ENCODE results near the gene SERINC1. TPM values are rescaled to one million over a fixed set of nuclear protein-coding genes. Genes with fewer than 3 reads are reported as not detected.
"Not testable (repeated sequence)": the region's sequence is repeated elsewhere in the genome, so short reads cannot be mapped to it uniquely, and the experiment has no call there.

SERINC1 gene
- polyA plus RNA-seq, result 100 to 1,000 TPM in 2 of 3 donors, 10 to 100 TPM in 1; 61.0 to 164 (median 156) TPM

DNA sequence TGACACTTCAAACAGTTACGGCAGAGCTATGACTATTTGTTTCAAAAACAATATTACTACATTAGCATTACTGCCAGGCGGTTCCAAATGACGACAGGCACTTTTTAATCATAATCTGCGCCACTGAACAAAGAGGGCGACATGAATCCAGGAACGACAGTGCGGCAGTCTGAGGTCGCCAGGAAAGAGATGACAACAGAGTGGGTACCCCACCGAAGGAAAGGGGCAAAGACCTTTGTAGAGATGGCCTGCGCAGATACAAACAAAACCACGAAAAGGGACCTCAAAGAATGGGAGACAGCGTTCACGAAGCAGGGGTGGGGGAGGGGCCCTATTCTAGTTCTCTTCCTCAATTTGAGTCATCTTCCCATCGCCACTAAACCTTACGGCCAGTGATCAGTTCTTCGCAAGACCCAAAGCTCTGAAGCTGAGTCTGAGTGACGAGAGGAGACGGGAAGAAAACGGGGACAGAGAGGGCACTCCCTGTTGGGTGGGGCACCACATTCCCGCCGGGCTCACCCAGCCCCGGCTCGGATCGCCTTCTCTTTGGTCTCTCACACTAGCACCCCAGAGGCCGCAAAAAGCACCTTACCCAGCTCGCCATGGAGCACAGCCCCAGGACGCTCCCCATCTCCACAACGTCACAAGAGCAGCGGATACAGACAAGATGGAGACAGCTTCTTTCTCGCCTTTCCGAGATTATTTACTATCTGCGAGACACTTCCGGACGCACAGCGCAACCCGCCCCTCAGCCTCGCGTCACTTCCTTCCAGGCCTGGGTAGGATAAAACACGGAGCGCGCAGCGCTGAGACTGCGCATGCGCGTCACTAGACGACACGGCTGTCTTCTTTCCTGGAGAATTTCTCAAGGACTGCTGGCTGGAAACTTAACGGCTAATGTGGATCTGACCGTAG lies at the start of gene SERINC1:
Gene SERINC1 (minus strand): TSS at position 701 of the 915 bp plus-strand sequence. CDS start 70 bp downstream, at position 631.
- 0% methylated on average over 49 of the region's 49 CpGs for WGBS, 3 donors

DNA sequence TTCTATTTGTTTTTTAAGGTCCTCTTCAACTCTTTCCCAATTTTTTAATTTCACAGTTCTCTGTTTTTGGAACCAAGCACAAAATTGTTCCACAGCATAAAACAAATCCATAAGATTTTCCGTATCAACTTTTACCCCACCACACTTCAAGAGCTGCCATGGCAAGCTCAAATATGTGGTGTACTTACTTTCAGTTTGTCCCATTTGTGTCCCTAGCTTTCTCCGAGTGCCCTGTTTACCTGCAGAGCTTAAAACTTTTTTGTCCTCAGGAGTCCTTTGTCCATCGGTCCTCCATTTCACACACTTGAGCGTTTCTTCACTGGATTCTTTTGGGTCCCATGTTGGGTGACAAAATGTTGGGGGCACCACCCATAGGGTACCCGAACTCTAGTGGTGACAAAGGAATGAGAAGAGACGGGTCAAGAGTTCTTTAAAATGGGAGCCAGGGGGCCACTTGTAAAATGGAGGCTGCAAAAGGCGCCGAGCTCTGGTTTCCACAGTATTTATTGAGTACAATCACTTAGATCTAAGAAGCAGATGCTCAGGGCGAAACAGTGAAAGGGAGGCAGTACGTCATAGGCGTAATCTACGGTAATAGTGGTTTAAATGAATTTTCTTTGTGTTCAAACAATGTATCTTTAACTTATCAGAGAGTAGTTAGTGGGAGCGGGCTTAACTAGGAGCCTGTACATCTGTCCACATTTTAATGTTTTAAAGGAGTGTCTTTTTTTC lies 39.8 kb upstream of the SERINC1 start:
- no peak overlapping the region for H3K27ac ChIP-seq (ENCODE audit: low read depth, low read length)
- WGBS, 3 donors, result 86 to 91% (median 90%) methylated on average over 13 of the region's 13 CpGs

More for the DNA sequence above, at the start of gene SERINC1:
- H3K27ac ChIP-seq (ENCODE audit: low read depth, low read length), result peak within 1 kb of the TSS; percentile 75

DNA sequence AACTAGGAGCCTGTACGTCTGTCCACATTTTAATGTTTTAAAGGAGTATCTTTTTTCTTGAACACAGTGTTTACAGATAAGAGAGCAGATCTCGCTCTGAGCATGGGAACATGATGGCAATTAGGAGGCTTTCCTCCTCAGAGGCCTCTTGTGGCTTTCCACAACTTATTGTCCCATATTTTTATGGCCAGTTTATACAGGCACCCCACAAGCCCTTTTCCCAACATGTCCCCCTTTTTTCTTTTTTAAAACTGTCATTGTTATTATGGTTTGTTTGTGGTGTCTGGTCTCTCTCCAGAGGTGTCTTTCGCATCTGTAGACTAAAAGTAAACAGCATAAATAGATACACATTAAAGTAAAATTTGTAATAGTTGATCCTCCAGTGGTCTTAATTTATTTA lies 33.6 kb upstream of the SERINC1 start:
- H3K27ac ChIP-seq (ENCODE audit: low read depth, low read length), result not testable (repeated sequence)
- 65 to 82% (median 81%) methylated on average over 3 of the region's 3 CpGs for WGBS, 3 donors

DNA sequence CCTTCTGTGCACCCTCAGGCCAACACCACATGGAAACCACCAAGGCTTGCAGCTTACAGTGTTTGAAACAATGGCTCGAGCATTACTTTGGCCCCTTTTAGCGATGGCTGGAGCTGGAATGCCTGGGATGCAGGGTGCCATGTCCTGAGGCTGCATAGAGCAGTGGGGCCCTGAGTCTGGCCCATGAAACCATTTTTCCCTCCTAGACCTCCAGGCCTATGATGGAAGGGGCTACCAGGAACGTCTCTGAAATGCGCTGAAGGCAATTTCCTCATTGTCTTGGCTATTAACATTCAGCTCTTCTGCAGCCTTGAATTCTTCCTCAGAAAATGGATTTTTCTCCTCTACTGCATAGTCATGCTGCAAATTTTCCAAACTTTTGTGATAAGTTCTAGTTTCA lies 29.9 kb upstream of the SERINC1 start:
- WGBS, 3 donors, result 91 to 96% (median 95%) methylated on average over 4 of the region's 4 CpGs
- H3K27ac ChIP-seq (ENCODE audit: low read depth, low read length), result no peak overlapping the region

DNA sequence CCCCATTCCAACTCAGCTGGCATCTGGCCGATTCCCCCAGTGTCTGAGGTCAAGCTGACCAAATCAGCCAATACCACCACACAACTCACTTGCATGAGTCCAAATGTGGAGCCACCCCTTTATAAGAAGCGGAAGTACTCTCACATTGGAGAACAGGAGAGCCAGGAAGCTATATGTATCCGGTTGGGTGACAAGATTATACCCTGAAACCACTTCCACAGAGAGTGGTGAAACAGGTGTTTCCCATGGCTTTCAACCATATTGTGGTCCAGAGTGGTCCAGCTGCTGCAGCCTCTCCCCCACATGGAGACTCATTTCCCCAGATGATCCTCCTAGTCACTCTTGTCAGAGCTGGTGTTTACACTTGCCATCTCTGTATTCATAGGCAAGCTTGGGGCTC lies 24.0 kb upstream of the SERINC1 start:
- WGBS, 3 donors, result 59 to 87% (median 64%) methylated on average over 3 of the region's 3 CpGs
- no peak overlapping the region for H3K27ac ChIP-seq (ENCODE audit: low read depth, low read length)

DNA sequence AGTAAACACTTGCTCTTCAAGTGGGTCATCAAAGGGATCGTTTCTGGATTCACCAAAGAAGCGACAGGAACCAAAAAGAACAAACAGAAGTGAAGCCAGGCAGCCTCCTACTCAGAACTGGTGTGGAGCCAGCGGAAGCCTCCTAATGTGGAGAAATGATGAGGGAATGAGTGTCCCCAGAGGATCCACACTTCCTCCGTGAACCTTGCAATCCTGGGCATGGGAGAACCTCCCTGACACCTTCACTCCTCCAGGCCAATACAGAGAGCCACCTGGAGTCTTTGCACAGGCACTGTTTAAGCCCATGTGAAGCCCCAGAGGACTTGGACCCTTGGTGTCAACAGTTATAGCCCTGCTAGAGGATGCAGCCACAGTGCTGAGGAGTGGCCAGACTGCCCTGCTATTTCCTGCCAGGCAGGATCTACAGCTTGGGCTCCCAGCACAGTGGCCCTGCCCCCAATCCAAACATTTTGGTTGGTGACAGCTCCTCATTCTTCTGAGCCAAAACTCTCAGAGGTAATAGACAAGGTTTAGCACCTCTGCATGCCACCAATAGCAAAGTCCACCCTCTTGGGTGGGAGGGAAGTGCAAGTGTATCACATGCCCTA lies 23.2 kb upstream of the SERINC1 start:
- H3K27ac ChIP-seq (ENCODE audit: low read depth, low read length), result no peak overlapping the region
- 84 to 89% (median 85%) methylated on average over 4 of the region's 4 CpGs for WGBS, 3 donors

DNA sequence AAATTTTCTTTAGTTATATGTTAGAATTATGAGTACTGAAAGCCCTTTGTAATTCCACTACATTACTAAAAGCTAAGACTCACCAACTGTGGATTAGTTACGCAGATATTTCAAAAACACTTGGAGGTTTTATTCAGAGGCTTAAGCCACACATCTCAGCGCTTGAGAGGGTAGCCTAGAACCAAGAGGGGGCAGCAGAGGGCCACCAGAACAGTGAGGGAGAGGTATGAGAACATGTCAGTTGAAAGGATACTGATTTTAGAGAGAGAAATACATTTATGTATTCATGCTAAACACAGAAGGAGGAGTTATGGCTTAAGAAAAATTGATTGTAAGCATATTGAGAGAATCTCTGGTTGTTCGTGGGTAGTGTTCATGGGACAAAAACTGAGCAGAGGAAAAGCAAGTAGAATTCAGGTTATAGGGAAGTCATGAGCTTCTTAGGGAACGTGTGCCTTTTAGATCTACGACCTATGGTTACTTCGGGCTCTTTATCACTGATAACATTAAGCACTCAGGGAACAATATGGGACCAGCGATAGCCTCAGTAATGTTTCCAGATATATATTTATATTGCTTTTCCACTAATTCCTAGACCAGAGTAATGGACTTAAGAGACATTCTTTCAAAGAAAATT lies 20.4 kb upstream of the SERINC1 start:
- no peak overlapping the region for H3K27ac ChIP-seq (ENCODE audit: low read depth, low read length)
- 20 to 28% (median 22%) methylated on average over 7 of the region's 7 CpGs for WGBS, 3 donors

DNA sequence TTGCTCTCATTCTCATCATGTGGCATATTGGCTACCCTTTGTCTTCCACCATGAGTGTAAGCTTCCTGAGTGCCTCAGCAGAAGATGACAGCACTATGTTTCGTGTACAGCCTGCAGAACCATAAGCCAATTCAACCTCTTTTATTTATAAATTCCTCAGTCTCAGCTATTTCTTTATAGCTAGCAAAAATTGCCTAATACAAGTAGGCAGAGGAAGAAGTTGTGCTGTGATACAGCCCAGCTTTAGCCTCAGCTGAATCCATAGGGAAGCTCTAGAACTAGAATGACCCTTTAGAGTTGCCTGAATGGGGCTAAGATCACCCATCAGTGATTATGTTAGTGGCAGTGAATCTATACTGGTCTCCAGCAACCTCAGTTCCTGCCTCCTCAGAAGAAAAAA lies 19.0 kb upstream of the SERINC1 start:
- 72 to 86% (median 81%) methylated on average over 1 of the region's 1 CpG for WGBS, 3 donors
- no peak overlapping the region for H3K27ac ChIP-seq (ENCODE audit: low read depth, low read length)

DNA sequence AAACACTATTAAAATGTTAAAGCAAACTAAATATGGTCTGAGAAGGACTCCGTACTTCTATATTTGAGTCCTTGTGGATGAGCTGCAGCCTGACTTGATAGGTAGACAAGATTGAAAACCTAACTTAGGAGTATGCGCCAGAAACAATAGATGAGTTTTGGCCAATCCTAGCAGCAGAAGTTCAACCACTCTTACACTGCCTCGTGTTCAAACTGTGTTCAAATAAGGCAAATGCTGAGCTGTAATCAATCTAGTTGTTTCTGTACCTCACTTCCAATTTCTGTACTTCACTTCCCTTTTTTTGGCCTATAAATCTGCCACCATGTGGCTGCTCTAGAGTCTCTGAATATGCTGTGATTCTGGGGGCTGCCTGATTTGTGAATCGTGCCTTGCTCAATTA lies 13.2 kb upstream of the SERINC1 start:
- H3K27ac ChIP-seq (ENCODE audit: low read depth, low read length), result no peak overlapping the region
- 50 to 77% (median 63%) methylated on average over 4 of the region's 4 CpGs for WGBS, 3 donors

DNA sequence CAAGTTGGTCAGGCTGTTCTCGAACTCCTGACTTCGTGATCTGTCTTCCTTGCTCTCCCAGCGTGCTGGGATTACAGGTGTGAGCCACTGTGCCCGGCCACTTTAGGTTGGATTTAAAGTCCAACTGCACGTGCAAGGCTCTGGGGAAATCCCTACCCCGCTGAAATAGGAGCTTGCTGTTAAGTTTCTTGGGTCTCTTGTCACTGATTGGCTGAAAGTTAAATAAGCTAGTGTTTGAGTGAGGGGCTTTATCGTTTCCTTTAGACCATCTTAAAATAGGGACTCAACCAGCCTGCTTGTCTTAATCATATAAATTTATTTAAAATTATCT lies 11.1 kb upstream of the SERINC1 start:
- WGBS, 3 donors, result 68 to 88% (median 72%) methylated on average over 7 of the region's 7 CpGs
- no peak overlapping the region for H3K27ac ChIP-seq (ENCODE audit: low read depth, low read length)

DNA sequence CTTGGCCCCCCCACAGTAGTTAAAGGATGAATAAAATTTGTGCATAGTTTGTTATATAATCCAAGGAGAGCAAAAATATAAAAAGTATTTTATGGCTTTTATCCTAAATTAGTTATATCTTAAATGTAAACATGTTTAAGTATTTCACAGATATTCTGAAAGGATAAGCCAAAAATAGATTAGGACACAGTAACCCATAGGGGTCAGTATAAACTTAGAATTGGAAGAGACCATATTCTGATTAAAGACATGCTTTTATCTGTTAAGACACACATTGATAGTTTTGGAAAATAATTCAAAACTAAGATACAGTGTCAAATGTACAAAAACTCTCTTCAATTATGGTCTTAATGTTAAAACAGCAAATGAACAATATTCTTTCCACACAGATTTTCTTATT lies 4.5 kb upstream of the SERINC1 start:
- no peak overlapping the region for H3K27ac ChIP-seq (ENCODE audit: low read depth, low read length)

DNA sequence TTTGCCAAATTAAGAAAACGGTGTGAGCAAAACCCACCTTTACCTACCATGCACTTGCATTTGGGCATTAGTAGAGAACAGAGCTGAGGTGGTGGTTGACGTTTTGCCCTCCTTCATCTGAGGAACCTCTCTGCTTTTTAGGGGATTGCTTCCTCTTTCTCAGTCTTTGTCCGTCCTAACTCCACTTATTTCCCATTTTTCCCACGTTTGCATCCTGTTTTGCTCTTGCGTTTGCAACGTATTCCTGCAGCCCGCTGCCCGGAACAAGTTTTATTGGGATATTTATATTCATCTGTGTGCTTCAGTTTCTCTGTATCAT lies 374 bp upstream of the SERINC1 start:
- H3K27ac ChIP-seq (ENCODE audit: low read depth, low read length), result no peak overlapping the region
- WGBS, 3 donors, result 0 to 4% (median 2%) methylated on average over 8 of the region's 8 CpGs

DNA sequence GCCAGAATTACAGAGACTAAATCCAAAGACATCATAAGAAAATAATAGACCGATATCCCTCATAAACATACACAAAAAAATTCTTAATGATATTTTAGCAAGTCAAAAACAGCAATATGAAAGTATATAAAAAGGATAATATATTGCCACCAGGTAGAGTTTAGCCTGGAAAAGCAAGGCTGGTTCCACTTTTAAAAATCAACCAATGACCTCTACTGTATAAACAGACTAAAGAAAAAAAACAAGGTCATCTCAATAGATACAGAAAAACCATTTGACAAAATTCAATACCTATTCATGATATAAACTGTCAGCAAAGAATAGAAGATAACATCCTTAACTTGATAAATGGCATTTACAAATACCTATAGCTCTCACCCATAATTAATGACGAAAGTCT lies 9.7 kb downstream of the SERINC1 start:
- H3K27ac ChIP-seq (ENCODE audit: low read depth, low read length), result no peak overlapping the region
- WGBS, 3 donors, result 65 to 95% (median 93%) methylated on average over 2 of the region's 2 CpGs

DNA sequence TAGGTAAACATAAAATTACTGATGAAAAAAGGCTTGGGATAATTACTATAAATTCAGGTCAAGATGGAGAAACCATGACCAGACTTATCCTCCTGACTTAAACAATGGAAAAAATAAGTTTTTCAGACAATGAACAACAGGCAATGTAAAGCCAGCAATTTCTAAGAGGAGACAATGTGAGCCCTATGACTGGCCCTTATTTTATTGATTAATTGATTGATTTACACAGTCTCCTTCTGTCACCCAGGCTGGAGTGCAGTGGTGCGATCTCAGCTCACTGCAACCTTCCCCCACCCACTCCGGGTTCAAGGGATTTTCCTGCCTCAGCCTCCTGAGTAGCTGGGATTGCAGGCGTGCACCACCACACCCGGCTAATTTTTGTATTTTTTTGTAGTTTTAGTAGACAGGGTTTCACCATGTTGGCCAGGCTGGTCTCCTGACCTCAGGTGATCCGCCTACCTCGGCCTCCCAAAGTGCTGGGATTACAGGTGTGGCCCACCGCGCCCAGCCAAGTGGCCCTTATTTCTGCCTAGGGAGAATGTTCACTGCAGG lies 11.7 kb downstream of the SERINC1 start:
- not testable (repeated sequence) for H3K27ac ChIP-seq (ENCODE audit: low read depth, low read length)
- WGBS, 3 donors, result 95 to 99% (median 97%) methylated on average over 8 of the region's 8 CpGs

DNA sequence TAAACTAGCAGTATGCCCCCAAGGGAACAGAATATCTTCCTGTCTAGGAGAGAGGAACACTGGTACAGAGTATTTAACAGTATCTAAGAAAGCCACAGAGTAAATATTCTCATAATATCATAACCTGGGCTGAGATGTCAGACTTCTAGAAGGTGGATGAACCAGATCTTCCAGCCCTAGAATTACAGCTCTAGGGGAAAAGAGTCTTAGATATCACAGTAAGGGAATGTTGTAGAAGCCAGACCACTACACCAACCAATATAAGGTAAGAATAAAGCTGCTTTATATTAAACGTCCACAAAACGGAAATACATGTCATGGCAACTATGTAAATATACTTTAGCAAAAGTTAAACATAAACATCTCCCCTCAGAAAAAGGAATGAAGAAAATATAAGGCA lies 12.4 kb downstream of the SERINC1 start:
- 22 to 58% (median 50%) methylated on average over 2 of the region's 2 CpGs for WGBS, 3 donors
- no peak overlapping the region for H3K27ac ChIP-seq (ENCODE audit: low read depth, low read length)

DNA sequence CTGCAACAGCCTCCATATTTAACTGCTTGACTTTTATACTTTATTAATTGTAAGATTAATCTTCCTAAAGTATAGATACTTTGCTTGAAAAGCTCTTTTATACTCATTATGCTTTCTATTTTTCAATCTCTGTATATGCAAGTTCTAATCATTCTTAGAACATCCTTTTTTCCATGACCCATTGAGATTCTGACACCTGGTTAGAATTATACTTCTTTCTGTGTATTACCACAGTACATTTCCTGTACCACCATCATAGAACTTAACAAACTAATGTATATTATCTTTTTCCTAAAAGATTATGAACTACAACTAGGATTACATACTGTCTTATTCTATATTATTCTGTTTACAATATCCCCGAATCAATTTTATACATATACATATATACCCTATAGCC lies 13.5 kb downstream of the SERINC1 start:
- no peak overlapping the region for H3K27ac ChIP-seq (ENCODE audit: low read depth, low read length)
- whole genome bisulfite sequencing, 3 donors, result 90 to 94% (median 94%) methylated on average over 1 of the region's 1 CpG

DNA sequence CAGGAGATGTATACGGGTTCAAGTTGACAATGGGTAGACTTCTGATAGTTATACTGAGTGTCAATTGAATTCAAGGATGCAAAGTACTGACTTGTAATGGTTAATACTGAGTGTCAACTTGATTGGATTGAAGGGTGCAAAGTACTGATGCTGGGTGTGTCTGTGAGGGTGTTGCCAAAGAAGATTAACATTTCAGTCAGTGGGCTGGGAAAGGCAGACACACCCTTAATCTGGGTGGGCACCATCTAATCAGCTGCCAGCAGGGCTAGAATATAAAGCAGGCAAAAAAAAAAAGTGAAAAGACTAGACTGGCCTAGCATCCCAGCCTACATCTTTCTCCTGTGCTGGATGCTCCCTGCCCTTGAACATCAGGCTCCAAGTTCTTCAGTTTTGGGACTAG lies 16.5 kb downstream of the SERINC1 start:
- 86 to 98% (median 89%) methylated on average over 1 of the region's 1 CpG for WGBS, 3 donors
- H3K27ac ChIP-seq (ENCODE audit: low read depth, low read length), result not testable (repeated sequence)

DNA sequence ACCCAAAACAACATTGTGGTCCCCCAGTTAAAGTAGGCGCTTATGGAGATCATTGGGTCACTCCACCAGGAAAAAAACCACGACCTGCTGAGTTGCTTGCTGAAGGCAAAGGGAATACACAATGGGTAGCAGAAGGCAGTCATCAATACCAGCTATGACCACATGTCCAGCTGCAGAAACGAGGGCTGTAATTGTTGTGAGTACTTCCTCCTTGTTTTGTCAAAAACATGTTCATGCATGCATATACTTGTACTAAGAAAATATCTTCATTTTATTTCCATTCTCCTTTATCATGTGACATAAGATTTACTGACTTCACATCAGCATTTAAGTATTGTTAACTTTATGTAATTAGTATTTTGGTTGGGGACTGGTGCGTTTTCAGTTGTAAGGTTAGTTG lies 16.9 kb downstream of the SERINC1 start:
- no peak overlapping the region for H3K27ac ChIP-seq (ENCODE audit: low read depth, low read length)
- WGBS, 3 donors, result 86 to 90% (median 89%) methylated on average over 4 of the region's 4 CpGs

DNA sequence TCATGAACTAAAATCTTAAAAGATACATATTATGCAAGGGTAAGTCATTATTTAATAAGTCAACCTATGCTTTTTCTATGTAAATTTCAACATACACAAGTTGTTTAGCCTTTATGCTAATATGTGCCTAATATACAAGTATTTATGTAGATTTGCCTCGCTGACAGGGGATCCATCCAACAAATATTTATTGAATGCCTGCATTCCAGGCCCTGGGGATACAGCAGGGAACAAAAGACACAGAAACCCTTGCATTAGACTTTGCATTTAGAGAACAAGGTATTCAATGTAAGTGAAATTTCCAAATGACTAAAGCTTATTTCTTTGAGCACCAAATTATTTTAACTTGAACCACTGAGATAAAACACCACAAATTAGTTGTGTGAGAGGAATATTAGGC lies 19.1 kb downstream of the SERINC1 start:
- 63 to 75% (median 72%) methylated on average over 1 of the region's 1 CpG for WGBS, 3 donors

More for the DNA sequence above, 19.1 kb downstream of the SERINC1 start:
- H3K27ac ChIP-seq (ENCODE audit: low read depth, low read length), result no peak overlapping the region
